GM04504 (cell line): ENCODE measurements around the gene ITCH.
"Not testable (repeated sequence)": the region's sequence is repeated elsewhere in the genome, so short reads cannot be mapped to it uniquely, and the experiment has no call there.

ENCODE experiments used
- DNase-seq: peaks from one replicate; pipeline ENCODE4 v3.0.0-alpha.2; 2012; ENCODE audit warnings: low read depth

The ITCH gene

DNA sequence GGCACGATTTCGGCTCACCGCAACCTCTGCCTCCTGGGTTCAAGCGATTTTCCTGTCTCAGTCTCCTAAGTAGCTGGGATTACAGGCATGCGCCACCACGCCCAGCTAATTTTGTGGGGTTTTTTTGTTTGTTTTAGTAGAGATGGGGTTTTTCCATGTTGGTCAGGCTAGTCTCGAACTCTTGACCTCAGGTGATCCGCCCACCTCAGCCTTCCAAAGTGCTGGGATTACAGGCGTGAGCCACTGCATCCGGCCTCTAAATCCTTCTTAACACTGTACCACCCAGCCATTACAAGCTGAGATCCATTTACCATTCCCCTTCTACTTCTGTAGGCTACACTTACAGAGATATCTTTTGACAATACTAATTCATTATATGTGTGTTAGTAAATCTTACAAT, 51.5 kb downstream of the ITCH start:
- DNase-seq = not testable (repeated sequence)

- DNase-seq = no peak
These were observed 52.0 kb downstream of the ITCH start for GRCh38 chr20:34415079-34415478.

DNA sequence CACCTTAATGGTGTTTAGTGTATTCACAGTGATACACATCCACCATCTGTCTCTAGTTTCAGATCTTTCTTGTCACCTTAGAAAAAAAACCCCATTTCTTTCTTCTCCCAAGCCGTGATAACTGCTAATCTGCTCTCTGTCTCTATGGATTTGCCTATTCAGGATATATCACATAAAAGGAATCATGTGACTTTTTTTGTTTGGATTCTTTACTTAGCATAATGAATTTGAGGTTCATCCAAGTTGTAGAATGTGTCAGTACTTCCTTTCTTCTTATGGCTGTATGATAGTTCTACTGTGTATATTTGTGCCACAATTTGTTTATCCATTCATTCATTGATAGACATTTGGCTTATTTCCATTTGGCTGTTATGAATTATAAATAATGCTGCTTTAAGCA, 57.1 kb downstream of the ITCH start:
- DNase-seq = no peak

- no peak for DNase-seq
These were observed 57.9 kb downstream of the ITCH start for GRCh38 chr20:34420975-34421374.

- DNase-seq = no peak
These were observed 58.8 kb downstream of the ITCH start for GRCh38 chr20:34421766-34422466.

GRCh38 chr20:34425032-34425690, 62.1 kb downstream of the ITCH start:
- not testable (repeated sequence) for DNase-seq

DNA sequence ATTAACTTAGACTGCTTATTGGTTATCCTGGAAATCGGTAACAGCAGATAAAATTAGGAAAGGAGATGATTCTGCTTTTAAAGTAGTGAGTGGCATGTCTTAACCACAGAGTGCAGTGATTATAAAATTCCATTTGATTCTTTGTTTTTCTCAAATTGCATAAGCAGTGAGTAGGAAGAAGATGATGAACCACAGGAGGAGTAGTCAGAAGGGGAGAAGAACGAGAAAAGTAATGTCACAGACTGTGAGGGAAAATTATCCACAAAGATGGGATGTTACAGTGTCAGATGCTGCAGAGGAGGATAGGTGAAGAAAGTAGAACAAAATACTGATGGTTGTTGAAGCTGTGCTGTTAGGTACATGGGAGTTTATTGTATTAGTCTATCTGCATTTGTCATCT, 63.0 kb downstream of the ITCH start:
- DNase-seq = no peak

- DNase-seq = no peak
These were observed 64.3 kb downstream of the ITCH start for GRCh38 chr20:34427331-34427730.

DNA sequence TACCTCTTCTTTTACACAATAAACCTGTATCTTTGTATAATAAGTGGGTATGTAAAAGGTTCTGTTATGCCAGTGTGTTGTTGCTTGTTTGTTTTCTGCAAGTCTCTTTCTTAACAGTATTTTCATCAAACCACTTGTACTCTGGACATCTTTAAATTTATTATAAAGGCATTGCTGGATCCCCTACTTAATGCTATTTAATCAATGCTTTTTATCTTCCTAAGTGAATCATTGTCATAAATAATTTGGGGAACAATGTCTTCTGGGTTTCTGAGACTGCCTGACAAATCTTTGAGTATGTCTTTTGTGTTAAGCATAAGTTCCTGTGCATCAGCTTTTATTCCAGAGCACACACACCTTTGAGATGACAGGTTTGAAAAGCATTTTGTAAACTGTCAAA, 64.7 kb downstream of the ITCH start:
- DNase-seq = no peak

DNA sequence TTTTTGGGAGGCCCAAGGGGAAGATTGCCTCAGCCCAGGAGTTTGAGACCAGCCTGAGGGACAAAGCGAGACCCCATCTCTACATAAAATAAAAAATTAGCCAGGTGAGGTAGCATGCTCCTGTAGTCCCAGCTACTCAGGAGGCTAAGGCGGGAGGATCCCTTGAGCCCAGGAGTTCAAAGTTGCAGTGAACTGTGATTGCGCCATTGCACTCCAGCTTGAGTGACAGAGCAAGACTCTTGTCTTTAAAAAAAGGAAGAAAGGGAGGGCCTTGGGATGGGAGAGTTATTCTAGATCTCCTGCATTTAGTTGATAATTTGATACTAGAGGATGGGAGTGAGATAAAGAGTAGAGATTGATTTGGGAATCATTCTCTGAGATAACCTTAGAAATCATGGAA, 68.1 kb downstream of the ITCH start:
- no peak for DNase-seq

DNA sequence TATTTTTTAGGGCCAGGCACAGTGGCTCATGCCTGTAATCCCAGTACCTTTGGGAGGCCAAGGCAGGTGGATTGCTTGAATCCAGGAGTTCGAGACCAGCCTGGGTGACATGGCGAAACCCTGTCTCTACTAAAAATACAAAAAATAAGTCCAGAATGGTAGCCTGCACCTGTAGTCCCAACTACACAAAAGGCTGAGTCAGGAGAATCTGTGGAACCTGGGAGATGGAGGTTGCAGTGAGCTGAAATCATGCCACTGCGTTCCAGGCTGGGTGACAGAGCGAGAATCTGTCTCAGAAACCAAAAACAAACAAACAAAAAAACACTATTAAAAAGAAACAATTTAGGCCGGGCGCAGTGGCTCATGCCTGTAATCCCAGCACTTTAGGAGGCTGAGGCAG, 69.6 kb downstream of the ITCH start:
- DNase-seq = not testable (repeated sequence)

DNA sequence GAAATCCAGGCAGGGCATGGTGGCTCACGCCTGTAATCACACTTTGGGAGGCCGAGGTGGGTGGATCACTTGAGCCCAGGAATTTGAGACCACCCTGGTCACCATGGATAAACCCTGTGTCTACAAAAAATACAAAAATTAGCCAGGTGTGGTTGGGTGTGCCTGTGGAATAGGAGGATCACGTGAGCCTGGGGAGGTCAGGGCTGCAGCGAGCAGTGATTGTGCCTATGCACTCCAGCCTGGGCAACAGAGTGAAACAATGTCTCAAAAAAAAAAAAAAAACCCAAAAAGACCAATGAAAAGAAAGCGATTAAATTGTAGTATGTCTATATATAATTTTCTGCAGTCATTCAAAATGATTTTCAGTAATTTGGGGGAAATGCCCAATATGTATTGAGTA, 70.3 kb downstream of the ITCH start:
- no peak for DNase-seq

- no peak for DNase-seq
These were observed 72.5 kb downstream of the ITCH start for GRCh38 chr20:34435589-34435988.

DNA sequence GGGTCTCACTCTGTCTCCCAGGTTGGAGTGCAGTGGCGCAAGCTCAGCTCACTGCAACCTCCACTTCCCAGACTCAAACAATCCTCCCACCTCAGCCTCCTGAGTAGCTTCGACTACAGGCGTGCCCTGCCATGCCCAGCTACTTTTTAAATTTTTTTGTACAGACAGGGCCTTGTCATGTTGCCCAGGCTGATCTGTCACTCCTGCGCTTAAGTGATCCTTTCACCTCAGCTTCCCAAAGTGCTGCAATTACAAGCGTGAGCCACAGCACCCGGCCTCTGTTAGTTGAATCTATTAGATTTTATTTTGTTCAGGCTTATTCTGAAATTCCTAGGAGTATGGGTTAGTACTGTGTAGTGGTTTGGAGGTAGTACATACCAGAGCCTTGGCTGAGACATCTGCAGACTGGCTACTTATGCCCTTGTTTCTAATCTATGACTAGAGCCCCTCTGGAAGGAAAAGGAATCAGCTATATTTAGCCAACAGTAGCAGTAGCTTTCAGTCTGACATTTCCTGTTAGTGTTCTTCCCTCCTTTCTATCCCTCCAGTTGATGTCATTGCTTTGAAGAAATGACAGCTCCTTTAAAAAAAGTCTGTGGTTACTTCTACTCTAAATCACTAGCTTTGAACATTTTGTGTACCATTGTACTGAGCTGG, 74.4 kb downstream of the ITCH start:
- DNase-seq = no peak

GRCh38 chr20:34439168-34439567, 76.1 kb downstream of the ITCH start:
- no peak for DNase-seq

GRCh38 chr20:34441423-34441822, 78.3 kb downstream of the ITCH start:
- not testable (repeated sequence) for DNase-seq

DNA sequence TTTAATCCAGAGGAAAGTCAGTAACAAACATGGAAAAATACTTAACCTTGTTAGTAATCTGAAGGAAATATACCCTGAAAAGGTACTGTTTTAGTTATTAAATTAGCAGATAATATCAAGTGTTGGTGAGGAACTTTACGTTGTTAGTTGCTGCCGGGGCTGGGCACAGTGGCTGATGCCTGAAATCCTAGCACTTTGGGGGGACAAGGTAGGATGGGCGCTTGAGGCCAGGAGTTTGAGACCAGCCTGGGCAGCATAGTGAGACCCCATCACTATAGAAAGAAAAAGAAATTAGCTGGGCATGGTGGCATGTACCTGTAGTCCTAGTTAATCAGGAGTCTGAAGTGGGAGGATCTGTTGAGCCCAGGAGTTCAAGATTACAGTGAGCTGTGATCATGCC, 80.5 kb downstream of the ITCH start:
- no peak for DNase-seq

- DNase-seq = no peak
These were observed 82.3 kb downstream of the ITCH start for GRCh38 chr20:34445177-34446065.

GRCh38 chr20:34448517-34448916, 85.4 kb downstream of the ITCH start:
- DNase-seq = no peak

- DNase-seq = no peak
These were observed 86.9 kb downstream of the ITCH start for GRCh38 chr20:34449674-34450592.

GRCh38 chr20:34452281-34452982, 89.4 kb downstream of the ITCH start:
- DNase-seq = peak; percentile 29
